Liver (tissue), 9 donors: ENCODE results near the gene SH2D7. TPM values are rescaled to one million over a fixed set of nuclear protein-coding genes. Genes with fewer than 3 reads are reported as not detected.

Source experiments
- DNase-seq: peaks from one replicate; pipeline ENCODE4 v3.0.0-alpha.2; 2017; ENCODE audit warnings: low spot score
- H3K27ac ChIP-seq, 2 donors: one replicate each; pipeline ENCODE4 v1.7.0; 2013; ENCODE audit warnings: inconsistent platforms in 2 of 2, low read length in 2 of 2, control low read depth in 1 of 2, low read depth in 1 of 2, mild to moderate bottlenecking in 1 of 2
- H3K27me3 ChIP-seq, 4 donors: one replicate each; pipeline versions ENCODE4 v1.6.1 to v1.7.0; 2013; ENCODE audit warnings: low read length in 3 of 4, inconsistent platforms in 1 of 4, mild to moderate bottlenecking in 1 of 4, moderate library complexity in 1 of 4; ENCODE audit not compliant: control insufficient read depth in 4 of 4, insufficient read depth in 4 of 4
- H3K36me3 ChIP-seq, 4 donors: one replicate each; pipeline versions ENCODE4 v1.6.1 to v1.7.0; 2013; ENCODE audit warnings: low read length in 3 of 4, mild to moderate bottlenecking in 3 of 4, low read depth in 1 of 4, moderate library complexity in 1 of 4; ENCODE audit not compliant: control insufficient read depth in 4 of 4, insufficient read depth in 3 of 4
- H3K4me1 ChIP-seq, 4 donors: one replicate each; pipeline versions ENCODE4 v1.6.1 to v1.7.0; 2013; ENCODE audit warnings: low read length in 3 of 4, mild to moderate bottlenecking in 3 of 4, moderate library complexity in 1 of 4; ENCODE audit not compliant: control insufficient read depth in 4 of 4, insufficient read depth in 4 of 4
- H3K4me3 ChIP-seq, 3 donors: one replicate each; pipeline versions ENCODE4 v1.6.1 to v1.7.0; 2013; ENCODE audit warnings: low read length in 3 of 3, control low read depth in 1 of 3, low read depth in 1 of 3, mild to moderate bottlenecking in 1 of 3
- H3K9ac ChIP-seq, 2 donors: one replicate each; pipeline ENCODE4 v1.7.0; 2013; ENCODE audit warnings: low read length in 2 of 2, mild to moderate bottlenecking in 2 of 2, moderate library complexity in 2 of 2, control low read depth in 1 of 2, low read depth in 1 of 2
- H3K9me3 ChIP-seq, 4 donors: one replicate each; pipeline versions ENCODE4 v1.6.1 to v1.7.0; 2013; ENCODE audit warnings: low read length in 3 of 4; ENCODE audit not compliant: control insufficient read depth in 4 of 4
- ATF3 ChIP-seq: IDR thresholded peaks from 2 replicates; pipeline ENCODE4 v1.6.1; 2016; ENCODE audit warnings: antibody characterized with exemption
- CTCF ChIP-seq: fragments of 150-350 bp; IDR thresholded peaks from 2 replicates; pipeline ENCODE4 v1.5.1; 2017; ENCODE audit warnings: improper control_type of control experiment, low read depth, low read length; ENCODE audit not compliant: missing input control
- FOXA1 ChIP-seq: IDR thresholded peaks from 2 replicates; pipeline ENCODE4 v1.6.1; 2016; ENCODE audit warnings: antibody characterized with exemption
- FOXA2 ChIP-seq: IDR thresholded peaks from 2 replicates; pipeline ENCODE4 v1.6.1; 2016; ENCODE audit warnings: antibody characterized with exemption
- GABPA ChIP-seq, 2 donors: IDR thresholded peaks in 1 of 2; conservative IDR thresholded peaks in 1 of 2; 2 replicates each; pipeline ENCODE4 v1.6.1; 2016; ENCODE audit warnings: antibody characterized with exemption in 2 of 2, mild to moderate bottlenecking in 1 of 2, moderate library complexity in 1 of 2
- HNF4A ChIP-seq, 2 donors: conservative IDR thresholded peaks; 2 replicates each; pipeline ENCODE4 v1.6.1; 2016; ENCODE audit warnings: antibody characterized with exemption in 2 of 2, mild to moderate bottlenecking in 2 of 2
- HNF4G ChIP-seq: IDR thresholded peaks from 2 replicates; pipeline ENCODE4 v1.6.1; 2016; ENCODE audit warnings: antibody characterized with exemption
- JUND ChIP-seq, 2 donors: IDR thresholded peaks; 2 replicates each; pipeline ENCODE4 v1.6.1; 2016; ENCODE audit warnings: antibody characterized with exemption in 2 of 2
- MAX ChIP-seq: IDR thresholded peaks from 2 replicates; pipeline ENCODE4 v1.6.1; 2016; ENCODE audit warnings: antibody characterized with exemption
- NR2F2 ChIP-seq: IDR thresholded peaks from 2 replicates; pipeline ENCODE4 v1.6.1; 2016; ENCODE audit warnings: antibody characterized with exemption
- RAD21 ChIP-seq, 2 donors: IDR thresholded peaks; 2 replicates each; pipeline ENCODE4 v1.6.1; 2016; ENCODE audit warnings: antibody characterized with exemption in 2 of 2, mild to moderate bottlenecking in 2 of 2
- REST ChIP-seq: IDR thresholded peaks from 2 replicates; pipeline ENCODE4 v1.6.1; 2016; ENCODE audit warnings: antibody characterized with exemption, mild to moderate bottlenecking
- SP1 ChIP-seq: IDR thresholded peaks from 2 replicates; pipeline ENCODE4 v1.6.1; 2018; ENCODE audit warnings: antibody characterized with exemption, mild to moderate bottlenecking
- YY1 ChIP-seq: IDR thresholded peaks from 2 replicates; pipeline ENCODE4 v1.6.1; 2016; ENCODE audit warnings: antibody characterized with exemption, mild to moderate bottlenecking
- ZBTB33 ChIP-seq: IDR thresholded peaks from 2 replicates; pipeline ENCODE4 v1.6.1; 2016; ENCODE audit warnings: antibody characterized with exemption
- WGBS: extraction: QIAGEN DNeasy Blood & Tissue Kit; methylation state at CpG from one replicate; pipeline ENCODE4 v1.1.7; 2013; 5-methylcytosine and 5-hydroxymethylcytosine counted together
- polyA plus RNA-seq, 2 donors: library from polyadenylated mRNA; stranded (reverse) in 1 of 2; unstranded in 1 of 2; fragments of 200-250 nt in 1 of 2; fragments of >200 nt in 1 of 2; fragmentation: Nextera tagmentation in 1 of 2; extraction: Ambion mirVana in 1 of 2; gene quantifications; one replicate each; pipeline versions ENCODE4 v1.2.1 to v1.2.3, GENCODE V29; 2013 to 2015
- total RNA-seq, 2 donors: library from RNA; depleted of rRNA; stranded (reverse); fragments of >200 nt; gene quantifications; one replicate each; pipeline ENCODE4 v1.2.3, GENCODE V29; 2014
- donor health status: healthy.
- donor health status: healthy.
- donor health status: healthy.
- donor health status: healthy.
- donor health status: healthy.

Gene SH2D7
- total and polyA plus RNA-seq, 4 donors = not detected

GRCh38 chr15:78070049-78070700 lies 22.2 kb upstream of the SH2D7 start (continued):
- TF ChIP-seq CTCF = no peak

- Histone ChIP-seq H3K4me3 (no peak overlapping the region), H3K9me3 (no peaks in the 10 kb centered on the region), H3K9ac (no peak overlapping the region), H3K27ac (peak overlapping the region; percentile 81 to 92), H3K27me3 (no peaks in the 10 kb centered on the region), H3K4me1 (peaks cover 17 to 65% (median 45%) of the 10 kb centered on the region in 4 donors), H3K36me3 (no peaks in the 10 kb centered on the region)
- WGBS = 64% methylated on average over 2 of the region's 2 CpGs
- TF ChIP-seq MAX = no peak
- no peak for TF ChIP-seq YY1
- no peak for TF ChIP-seq FOXA2
- TF ChIP-seq CTCF = no peak
- TF ChIP-seq HNF4G = no peak
- no peak for TF ChIP-seq ATF3
- no peak for DNase-seq
Observed at GRCh38 chr15:78071383-78071782, 21.0 kb upstream of the SH2D7 start.

GRCh38 chr15:78072080-78072892 lies 20.1 kb upstream of the SH2D7 start:
- no peaks in the 10 kb centered on the region for H3K9me3 ChIP-seq
- 21% methylated on average over 9 of the region's 9 CpGs for WGBS
- peak overlapping the region; percentile 81 to 92 for H3K27ac ChIP-seq
- no peak for DNase-seq
- H3K36me3 ChIP-seq = no peaks in the 10 kb centered on the region
- peak overlapping the region in 1 of 3 donors; percentile 18 for H3K4me3 ChIP-seq
- peak overlapping the region; percentile 64 to 96 for H3K9ac ChIP-seq
- H3K4me1 ChIP-seq = peaks cover 12 to 57% (median 38%) of the 10 kb centered on the region in 4 donors
- no peaks in the 10 kb centered on the region for H3K27me3 ChIP-seq
- TF ChIP-seq YY1 (peak; percentile 59), JUND (IDR thresholded peaks at IDR 0.05) (peak in 1 of 2 donors; percentile 65), RAD21 (IDR thresholded peaks at IDR 0.05) (peak; percentile 36 to 37), MAX (peak; percentile 78), NR2F2 (peak; percentile 23), ZBTB33 (peak; percentile 37), ATF3 (peak; percentile 35), REST (peak; percentile 88), HNF4A (conservative IDR thresholded peaks at IDR 0.05) (peak; percentile 82 to 88), SP1 (peak; percentile 65), GABPA (IDR thresholded peaks at IDR 0.05 in 1 of 2, conservative IDR thresholded peaks at IDR 0.05 in 1 of 2) (no peak), HNF4G (peak; percentile 56), FOXA1 (no peak)
